Measurements from ENCODE around the gene BTN1A1.

Gene BTN1A1

DNA sequence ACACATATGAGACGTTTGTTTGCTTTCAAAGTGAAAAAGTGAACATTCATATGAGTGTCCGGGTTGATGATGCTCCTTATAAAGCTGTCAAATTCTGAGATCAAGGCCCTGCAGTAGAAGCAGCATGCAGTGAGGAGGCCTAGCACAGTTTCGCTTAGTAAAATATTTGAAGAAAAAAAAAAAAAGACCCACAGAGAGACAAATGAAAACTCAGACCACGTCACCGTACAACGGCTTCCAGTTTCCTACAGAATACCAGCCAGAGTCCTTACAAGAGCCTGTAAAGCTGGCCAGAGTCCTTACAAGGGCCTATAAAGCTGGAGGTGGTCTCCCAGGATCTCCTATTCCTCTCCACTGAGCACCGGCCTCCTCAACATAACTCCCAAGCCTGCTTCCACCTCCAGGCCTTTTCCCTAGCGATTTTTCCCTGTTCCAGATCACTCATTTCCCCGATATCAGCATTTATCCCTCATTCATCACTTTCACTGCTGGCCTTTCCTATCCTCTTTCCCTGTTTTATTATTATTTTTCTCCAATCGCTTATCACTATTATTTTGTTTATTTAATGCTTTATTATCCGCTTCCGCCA is 36.6 kb downstream of the BTN1A1 start:
- Histone ChIP-seq H3K36me3 (ENCODE audit: insufficient read depth, low read length) (no peaks in the 10 kb centered on the region), H3K9ac (ENCODE audit: insufficient read length) (peak overlapping the region; percentile 86), H3K27ac (peak overlapping the region; percentile 97), H3K4me3 (peak overlapping the region; percentile 91), H3K9me3 (ENCODE audit: low read depth, low read length) (no peaks in the 10 kb centered on the region)
- TF ChIP-seq POLR2AphosphoS5 (IDR thresholded peaks at IDR 0.05; ENCODE audit: borderline replicate concordance, low read depth, low read length) (no peak), EZH2 (IDR thresholded peaks at IDR 0.05) (no peak), FOXP2 (optimal IDR thresholded peaks at IDR 0.05; ENCODE audit: control extremely low read depth, extremely low read length, insufficient read depth) (no peak)
- DNase-seq (ENCODE audit: low read depth, low spot score), result no peak

DNA sequence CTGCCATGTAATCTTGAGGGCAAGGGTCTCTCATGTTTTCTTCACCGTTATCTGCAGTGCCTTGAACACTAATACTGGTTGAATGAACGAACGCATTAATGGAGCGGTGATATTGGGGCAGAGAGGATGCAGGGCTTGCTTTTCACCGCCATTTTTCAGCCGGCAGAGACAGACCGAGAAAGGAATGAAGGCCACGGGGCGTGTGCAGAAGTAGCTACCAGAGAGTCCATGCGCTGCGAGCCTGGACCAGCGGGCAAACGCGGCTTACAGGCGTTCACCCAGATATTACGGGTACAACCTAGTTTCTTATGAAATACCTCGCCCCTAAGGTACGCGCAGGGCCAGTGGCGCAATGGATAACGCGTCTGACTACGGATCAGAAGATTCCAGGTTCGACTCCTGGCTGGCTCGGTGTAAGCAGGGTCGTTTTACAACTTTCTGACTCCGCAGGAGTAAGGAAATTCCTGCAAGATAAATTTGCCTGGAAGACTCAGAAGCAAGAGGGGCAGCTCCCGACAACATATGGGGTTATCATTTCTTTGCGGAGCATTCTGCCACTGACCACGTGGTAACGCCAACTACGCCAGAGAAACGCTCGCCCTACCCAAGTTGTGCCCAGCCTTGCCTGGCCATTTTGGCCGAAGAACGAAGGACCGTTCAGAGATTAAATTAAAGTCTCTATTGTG is 37.2 kb downstream of the BTN1A1 start:
- H3K36me3 ChIP-seq (ENCODE audit: insufficient read depth, low read length), result no peaks in the 10 kb centered on the region
- H3K4me3 ChIP-seq, result peak overlapping the region; percentile 91
- DNase-seq (ENCODE audit: low read depth, low spot score), result peak; percentile 90
- H3K9me3 ChIP-seq (ENCODE audit: low read depth, low read length), result no peaks in the 10 kb centered on the region
- TF ChIP-seq FOXP2 (optimal IDR thresholded peaks at IDR 0.05; ENCODE audit: control extremely low read depth, extremely low read length, insufficient read depth) (no peak), POLR2AphosphoS5 (IDR thresholded peaks at IDR 0.05; ENCODE audit: borderline replicate concordance, low read depth, low read length) (peak; percentile 53), EZH2 (IDR thresholded peaks at IDR 0.05) (no peak)
- H3K9ac ChIP-seq (ENCODE audit: insufficient read length), result peak overlapping the region; percentile 93
- H3K27ac ChIP-seq, result peak overlapping the region; percentile 97

DNA sequence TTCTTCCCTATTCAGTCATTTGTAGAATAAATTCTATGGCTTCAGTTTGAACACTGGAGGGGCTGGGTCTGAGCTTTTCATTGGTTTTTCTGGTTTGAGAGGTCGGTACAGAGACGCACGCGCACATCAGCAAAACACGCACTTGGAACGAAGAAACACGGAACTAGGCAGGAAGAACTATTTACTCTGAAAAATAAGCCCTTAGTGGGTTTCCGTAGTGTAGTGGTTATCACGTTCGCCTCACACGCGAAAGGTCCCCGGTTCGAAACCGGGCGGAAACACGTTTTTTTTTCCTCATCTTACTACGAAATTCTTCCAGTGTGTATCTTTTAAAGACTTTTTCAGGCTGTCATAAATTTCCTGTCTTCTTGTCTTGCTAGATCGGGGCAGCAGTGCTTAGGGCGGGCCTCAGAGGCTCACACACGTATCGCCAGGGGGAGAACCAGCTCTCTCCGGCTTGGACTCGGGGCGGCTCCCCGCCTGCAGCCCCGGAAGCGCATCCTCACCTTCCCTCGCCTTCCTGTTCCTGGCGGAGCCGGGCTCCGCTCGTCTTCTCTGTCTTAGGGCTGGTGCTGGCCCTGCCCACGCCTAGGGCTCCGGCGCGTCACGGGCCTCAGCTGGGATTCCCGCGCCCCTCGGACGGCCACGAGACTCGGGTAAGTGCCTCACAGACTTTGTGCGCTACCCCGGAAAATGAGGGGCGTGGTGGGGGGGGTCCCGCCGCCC is 37.9 kb downstream of the BTN1A1 start, which contains the start of gene HMGN4:
Gene HMGN4, plus strand, starts transcription at position 521 of the 726 bp plus-strand sequence. CDS start 6,841 bp downstream, outside the sequence.
- Histone ChIP-seq H3K27ac (peak within 1 kb of the TSS; percentile 97), H3K9ac (ENCODE audit: insufficient read length) (peak within 1 kb of the TSS; percentile 93), H3K4me3 (peak within 1 kb of the TSS; percentile 91), H3K36me3 (ENCODE audit: insufficient read depth, low read length) (peaks cover 6% of the 10 kb centered on the region), H3K9me3 (ENCODE audit: low read depth, low read length) (no peaks in the 10 kb centered on the region)
- peak; percentile 98 for DNase-seq (ENCODE audit: low read depth, low spot score)
- TF ChIP-seq EZH2 (IDR thresholded peaks at IDR 0.05) (no peak), POLR2AphosphoS5 (IDR thresholded peaks at IDR 0.05; ENCODE audit: borderline replicate concordance, low read depth, low read length) (peak; percentile 86)

GRCh38 chr6:26538572-26538902 is 38.4 kb downstream of the BTN1A1 start:
- Histone ChIP-seq H3K9me3 (ENCODE audit: low read depth, low read length) (no peaks in the 10 kb centered on the region), H3K4me3 (peak overlapping the region; percentile 91), H3K36me3 (ENCODE audit: insufficient read depth, low read length) (peaks cover 8% of the 10 kb centered on the region), H3K9ac (ENCODE audit: insufficient read length) (peak overlapping the region; percentile 93), H3K27ac (peak overlapping the region; percentile 97)
- TF ChIP-seq POLR2AphosphoS5 (IDR thresholded peaks at IDR 0.05; ENCODE audit: borderline replicate concordance, low read depth, low read length) (no peak), FOXP2 (optimal IDR thresholded peaks at IDR 0.05; ENCODE audit: control extremely low read depth, extremely low read length, insufficient read depth) (no peak), EZH2 (IDR thresholded peaks at IDR 0.05) (no peak)
- DNase-seq (ENCODE audit: low read depth, low spot score), result no peak

DNA sequence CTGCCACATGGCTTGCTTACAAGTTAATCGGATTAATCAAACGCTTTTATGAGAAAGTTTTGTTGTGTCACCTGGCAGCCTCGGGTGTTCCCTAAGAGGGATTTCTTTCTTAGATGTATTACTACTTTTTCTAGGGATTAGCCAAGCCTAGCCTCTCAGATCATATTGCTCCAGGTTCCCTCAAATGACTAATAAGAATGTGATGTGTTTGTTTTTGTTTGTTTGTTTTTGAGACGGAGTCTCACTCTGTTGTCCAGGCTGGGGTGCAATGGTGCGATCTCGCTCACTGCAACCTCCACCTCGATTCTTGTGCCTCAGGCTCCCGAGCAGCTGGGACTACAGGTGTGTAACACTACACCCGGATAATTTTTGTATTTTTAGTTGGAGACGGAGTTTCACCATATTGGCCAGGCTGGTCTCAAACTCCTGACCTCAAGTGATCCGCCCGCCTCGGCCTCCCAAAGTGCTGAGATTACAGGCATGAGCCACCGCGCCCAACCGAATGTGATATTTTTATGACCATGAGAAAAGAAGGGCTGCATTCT is 39.0 kb downstream of the BTN1A1 start:
- TF ChIP-seq POLR2AphosphoS5 (IDR thresholded peaks at IDR 0.05; ENCODE audit: borderline replicate concordance, low read depth, low read length) (no peak), EZH2 (IDR thresholded peaks at IDR 0.05) (no peak), FOXP2 (optimal IDR thresholded peaks at IDR 0.05; ENCODE audit: control extremely low read depth, extremely low read length, insufficient read depth) (no peak)
- H3K4me3 ChIP-seq, result peak overlapping the region; percentile 91
- no peak for DNase-seq (ENCODE audit: low read depth, low spot score)
- peaks cover 10% of the 10 kb centered on the region for H3K36me3 ChIP-seq (ENCODE audit: insufficient read depth, low read length)
- H3K9ac ChIP-seq (ENCODE audit: insufficient read length), result peak overlapping the region; percentile 93
- H3K27ac ChIP-seq, result 0 out of 2 replicates have a peak overlapping the region, but pooled peaks have one; percentile 97
- no peaks in the 10 kb centered on the region for H3K9me3 ChIP-seq (ENCODE audit: low read depth, low read length)

DNA sequence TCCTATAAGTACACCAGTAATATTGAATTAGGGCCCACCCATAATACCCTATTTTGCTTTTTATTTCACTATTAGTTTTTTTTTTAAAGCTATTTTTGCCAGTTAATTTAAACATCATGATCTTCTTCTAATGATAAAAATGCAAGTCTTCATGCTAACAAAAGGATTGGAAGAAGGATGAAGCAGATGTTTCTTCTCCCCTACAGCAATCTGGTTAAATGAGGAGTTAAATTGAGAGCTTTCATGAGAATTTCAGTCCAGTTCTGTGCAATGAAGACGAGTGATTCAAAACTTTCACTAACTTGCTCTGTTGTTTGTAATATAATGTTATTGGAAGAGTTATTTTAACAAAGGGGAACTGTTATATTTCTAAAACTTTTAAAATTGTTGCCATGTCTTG is 41.5 kb downstream of the BTN1A1 start:
- DNase-seq (ENCODE audit: low read depth, low spot score), result no peak
- H3K4me3 ChIP-seq, result no peak overlapping the region
- TF ChIP-seq POLR2AphosphoS5 (IDR thresholded peaks at IDR 0.05; ENCODE audit: borderline replicate concordance, low read depth, low read length) (no peak), FOXP2 (optimal IDR thresholded peaks at IDR 0.05; ENCODE audit: control extremely low read depth, extremely low read length, insufficient read depth) (no peak), EZH2 (IDR thresholded peaks at IDR 0.05) (no peak)
- no peak overlapping the region for H3K9ac ChIP-seq (ENCODE audit: insufficient read length)
- H3K9me3 ChIP-seq (ENCODE audit: low read depth, low read length), result no peaks in the 10 kb centered on the region
- H3K36me3 ChIP-seq (ENCODE audit: insufficient read depth, low read length), result peaks cover 24% of the 10 kb centered on the region
- no peak overlapping the region for H3K27ac ChIP-seq

GRCh38 chr6:26543953-26544352 is 43.9 kb downstream of the BTN1A1 start:
- Histone ChIP-seq H3K27ac (no peak overlapping the region), H3K9ac (ENCODE audit: insufficient read length) (no peak overlapping the region), H3K4me3 (no peak overlapping the region), H3K9me3 (ENCODE audit: low read depth, low read length) (no peaks in the 10 kb centered on the region), H3K36me3 (ENCODE audit: insufficient read depth, low read length) (peaks cover 24% of the 10 kb centered on the region)
- TF ChIP-seq EZH2 (IDR thresholded peaks at IDR 0.05), result no peak
- no peak for TF ChIP-seq FOXP2 (optimal IDR thresholded peaks at IDR 0.05; ENCODE audit: control extremely low read depth, extremely low read length, insufficient read depth)
- no peak for TF ChIP-seq POLR2AphosphoS5 (IDR thresholded peaks at IDR 0.05; ENCODE audit: borderline replicate concordance, low read depth, low read length)
- DNase-seq (ENCODE audit: low read depth, low spot score), result no peak

DNA sequence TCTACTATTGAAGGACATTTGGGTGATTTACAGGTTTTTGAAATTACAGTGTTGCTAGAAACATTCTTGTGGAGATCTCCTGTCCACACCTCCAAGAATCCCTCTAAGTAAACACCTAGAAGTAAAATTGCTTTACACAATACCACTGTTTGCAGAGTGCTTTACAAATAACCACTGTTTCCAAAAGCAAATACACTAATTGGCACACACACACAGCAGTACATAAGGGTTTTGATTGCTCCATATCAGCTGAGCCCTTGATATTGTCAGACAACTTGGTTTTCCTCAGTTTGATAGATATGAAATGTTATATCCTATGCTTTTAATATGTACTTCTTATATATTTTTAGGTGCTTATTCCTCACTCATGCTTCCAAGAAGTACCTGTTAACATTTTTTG is 44.4 kb downstream of the BTN1A1 start:
- Histone ChIP-seq H3K27ac (no peak overlapping the region), H3K9me3 (ENCODE audit: low read depth, low read length) (no peaks in the 10 kb centered on the region), H3K36me3 (ENCODE audit: insufficient read depth, low read length) (peaks cover 24% of the 10 kb centered on the region), H3K9ac (ENCODE audit: insufficient read length) (no peak overlapping the region), H3K4me3 (no peak overlapping the region)
- DNase-seq (ENCODE audit: low read depth, low spot score), result no peak
- TF ChIP-seq POLR2AphosphoS5 (IDR thresholded peaks at IDR 0.05; ENCODE audit: borderline replicate concordance, low read depth, low read length) (no peak), EZH2 (IDR thresholded peaks at IDR 0.05) (no peak), FOXP2 (optimal IDR thresholded peaks at IDR 0.05; ENCODE audit: control extremely low read depth, extremely low read length, insufficient read depth) (no peak)
